OCI-LY1 (cell line): ENCODE measurements around the gene FHOD3.

Source experiments
- H2AFZ ChIP-seq: fragments of 200-600 bp; sonication (generic), shearing (Covaris generic); 2 replicates; pipeline ENCODE4 v1.6.0; 2014; ENCODE audit warnings: antibody characterized with exemption, mild to moderate bottlenecking, low read length
- H3F3A ChIP-seq: fragments of 200-600 bp; sonication (generic), shearing (Covaris generic); 2 replicates; pipeline ENCODE4 v1.6.0; 2014; ENCODE audit warnings: mild to moderate bottlenecking, antibody characterized with exemption, low read length, moderate library complexity; ENCODE audit not compliant: insufficient read depth
- H3K27ac ChIP-seq: fragments of 200-600 bp; sonication (generic); 2 replicates; pipeline ENCODE4 v1.5.1; 2014; ENCODE audit warnings: low read length, mixed run types, mild to moderate bottlenecking, low read depth; ENCODE audit not compliant: poor library complexity, severe bottlenecking
- H3K27me3 ChIP-seq: fragments of 200-600 bp; sonication (generic); 2 replicates; pipeline ENCODE4 v1.6.0; 2014; ENCODE audit warnings: antibody characterized with exemption, mild to moderate bottlenecking, low read length, moderate library complexity; ENCODE audit not compliant: insufficient read depth
- H3K36me3 ChIP-seq: fragments of 200-600 bp; sonication (generic); 2 replicates; pipeline ENCODE4 v1.6.1; 2014; ENCODE audit warnings: mild to moderate bottlenecking, antibody characterized with exemption, low read length, moderate library complexity, mixed read lengths; ENCODE audit not compliant: insufficient read depth
- H3K4me1 ChIP-seq: fragments of 200-600 bp; sonication (generic); 2 replicates; pipeline ENCODE4 v1.5.1; 2014; ENCODE audit warnings: mild to moderate bottlenecking, low read length, moderate library complexity; ENCODE audit not compliant: insufficient read depth, severe bottlenecking
- H3K4me2 ChIP-seq: fragments of 200-600 bp; sonication (generic), shearing (Covaris generic); 2 replicates; pipeline ENCODE4 v1.6.1; 2014; ENCODE audit warnings: low read length
- H3K4me3 ChIP-seq: fragments of 200-600 bp; sonication (generic); 2 replicates; pipeline ENCODE4 v1.5.1; 2014; ENCODE audit warnings: low read length, low read depth, mild to moderate bottlenecking, mixed read lengths; ENCODE audit not compliant: poor library complexity, severe bottlenecking
- H3K79me2 ChIP-seq: fragments of 200-600 bp; shearing (Covaris generic); 2 replicates; pipeline ENCODE4 v1.6.1; 2016; ENCODE audit warnings: mixed run types, low read length, mixed read lengths; ENCODE audit not compliant: insufficient read depth
- H3K9ac ChIP-seq: fragments of 200-600 bp; sonication (generic), shearing (Covaris generic); 2 replicates; pipeline ENCODE4 v1.6.1; 2014; ENCODE audit warnings: mild to moderate bottlenecking, low read length, mixed read lengths
- H3K9me2 ChIP-seq: fragments of 200-600 bp; sonication (generic), shearing (Covaris generic); 2 replicates; pipeline ENCODE4 v1.6.1; 2014; ENCODE audit warnings: low read depth, mild to moderate bottlenecking, low read length, mixed read lengths
- H3K9me3 ChIP-seq: fragments of 200-600 bp; shearing (Covaris generic); 2 replicates; pipeline ENCODE4 v1.6.1; 2014; ENCODE audit warnings: low read length, mixed read lengths
- H4K20me1 ChIP-seq: fragments of 200-600 bp; sonication (generic), shearing (Covaris generic); 2 replicates; pipeline ENCODE4 v1.6.0; 2016; ENCODE audit warnings: mild to moderate bottlenecking, low read length; ENCODE audit not compliant: insufficient read depth
- EZH2 ChIP-seq: fragments of 200-600 bp; sonication (generic), shearing (Covaris generic); IDR thresholded peaks from 2 replicates; pipeline ENCODE4 v1.8.0; 2017; ENCODE audit warnings: borderline replicate concordance, mixed run types, mild to moderate bottlenecking, antibody characterized with exemption, low read length, moderate library complexity, mixed read lengths
- TF ChIP-seq, protein P1 (sequence below): fragments of 200-600 bp; sonication (generic), shearing (Covaris generic); IDR thresholded peaks from 2 replicates; pipeline ENCODE4 v1.5.1; 2017; ENCODE audit warnings: mild to moderate bottlenecking, antibody characterized with exemption, low read length, moderate library complexity, mixed read lengths

The FHOD3 gene

GRCh38 chr18:36458306-36458705 is 160.8 kb downstream of the FHOD3 start:
- no peaks in the 10 kb centered on the region for H4K20me1 ChIP-seq
- H3K9me3 ChIP-seq = no peaks in the 10 kb centered on the region
- no peak overlapping the region for H3K9ac ChIP-seq
- H2AFZ ChIP-seq = no peak overlapping the region
- no peak for TF ChIP-seq EZH2
- TF ChIP-seq, protein P1, sequence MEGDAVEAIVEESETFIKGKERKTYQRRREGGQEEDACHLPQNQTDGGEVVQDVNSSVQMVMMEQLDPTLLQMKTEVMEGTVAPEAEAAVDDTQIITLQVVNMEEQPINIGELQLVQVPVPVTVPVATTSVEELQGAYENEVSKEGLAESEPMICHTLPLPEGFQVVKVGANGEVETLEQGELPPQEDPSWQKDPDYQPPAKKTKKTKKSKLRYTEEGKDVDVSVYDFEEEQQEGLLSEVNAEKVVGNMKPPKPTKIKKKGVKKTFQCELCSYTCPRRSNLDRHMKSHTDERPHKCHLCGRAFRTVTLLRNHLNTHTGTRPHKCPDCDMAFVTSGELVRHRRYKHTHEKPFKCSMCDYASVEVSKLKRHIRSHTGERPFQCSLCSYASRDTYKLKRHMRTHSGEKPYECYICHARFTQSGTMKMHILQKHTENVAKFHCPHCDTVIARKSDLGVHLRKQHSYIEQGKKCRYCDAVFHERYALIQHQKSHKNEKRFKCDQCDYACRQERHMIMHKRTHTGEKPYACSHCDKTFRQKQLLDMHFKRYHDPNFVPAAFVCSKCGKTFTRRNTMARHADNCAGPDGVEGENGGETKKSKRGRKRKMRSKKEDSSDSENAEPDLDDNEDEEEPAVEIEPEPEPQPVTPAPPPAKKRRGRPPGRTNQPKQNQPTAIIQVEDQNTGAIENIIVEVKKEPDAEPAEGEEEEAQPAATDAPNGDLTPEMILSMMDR = no peak
- no peak overlapping the region for H3K4me3 ChIP-seq
- no peaks in the 10 kb centered on the region for H3K4me1 ChIP-seq
- no peak overlapping the region for H3K4me2 ChIP-seq
- H3K36me3 ChIP-seq = no peaks in the 10 kb centered on the region
- no peak overlapping the region for H3K27ac ChIP-seq
- H3F3A ChIP-seq = no peaks in the 10 kb centered on the region
- no peaks in the 10 kb centered on the region for H3K27me3 ChIP-seq
- H3K9me2 ChIP-seq = no peaks in the 10 kb centered on the region
- H3K79me2 ChIP-seq = no peaks in the 10 kb centered on the region

GRCh38 chr18:36459203-36459602 is 161.7 kb downstream of the FHOD3 start:
- no peaks in the 10 kb centered on the region for H3K79me2 ChIP-seq
- no peak overlapping the region for H2AFZ ChIP-seq
- H3K9me3 ChIP-seq = no peaks in the 10 kb centered on the region
- H3K27ac ChIP-seq = no peak overlapping the region
- no peaks in the 10 kb centered on the region for H3K9me2 ChIP-seq
- H3K9ac ChIP-seq = no peak overlapping the region
- TF ChIP-seq, protein P1 = no peak
- no peak for TF ChIP-seq EZH2
- H3K4me2 ChIP-seq = no peak overlapping the region
- H3K4me1 ChIP-seq = no peaks in the 10 kb centered on the region
- no peaks in the 10 kb centered on the region for H3F3A ChIP-seq
- no peaks in the 10 kb centered on the region for H3K36me3 ChIP-seq
- H3K4me3 ChIP-seq = no peak overlapping the region
- no peaks in the 10 kb centered on the region for H3K27me3 ChIP-seq
- H4K20me1 ChIP-seq = no peaks in the 10 kb centered on the region

DNA sequence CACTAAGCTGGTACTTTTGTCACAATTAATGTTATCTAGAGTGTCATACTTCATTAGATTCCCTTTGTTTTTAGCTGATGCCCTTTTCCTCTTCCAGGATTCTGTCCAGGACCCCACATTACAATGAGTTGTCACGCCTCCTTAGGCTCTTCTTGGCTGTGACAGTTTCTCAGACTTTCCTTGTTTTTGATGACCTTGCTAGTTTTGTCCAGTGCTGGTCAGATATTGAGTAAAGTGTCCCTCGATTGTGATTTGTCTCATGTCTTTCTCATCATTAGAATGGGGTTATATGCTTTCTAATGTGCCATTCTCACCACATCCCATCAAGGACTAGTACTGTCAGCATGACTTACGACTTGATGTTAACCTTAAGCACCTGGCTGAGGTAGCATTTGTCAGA is 162.3 kb downstream of the FHOD3 start:
- H4K20me1 ChIP-seq = no peaks in the 10 kb centered on the region
- no peaks in the 10 kb centered on the region for H3K9me3 ChIP-seq

More for the DNA sequence above, 162.3 kb downstream of the FHOD3 start:
- Histone ChIP-seq H3K27ac (no peak overlapping the region), H3K36me3 (no peaks in the 10 kb centered on the region), H3K9me2 (no peaks in the 10 kb centered on the region), H3K79me2 (no peaks in the 10 kb centered on the region), H3K27me3 (no peaks in the 10 kb centered on the region), H3K4me3 (no peak overlapping the region), H3K9ac (no peak overlapping the region), H3K4me1 (no peaks in the 10 kb centered on the region), H3F3A (no peaks in the 10 kb centered on the region), H3K4me2 (no peak overlapping the region), H2AFZ (no peak overlapping the region)
- no peak for TF ChIP-seq EZH2
- TF ChIP-seq, protein P1 = no peak
